GM12891 (cell line): ENCODE measurements around the gene INSIG2.

Experiments
- POLR2A ChIP-seq: IDR thresholded peaks from 2 replicates; pipeline ENCODE4 v1.6.1; 2011; ENCODE audit warnings: low read depth, low read length, control low read depth
- POLR2AphosphoS5 ChIP-seq: IDR thresholded peaks from 2 replicates; pipeline ENCODE4 v1.6.1; 2011; ENCODE audit warnings: low read depth, low read length, control low read depth

DNA sequence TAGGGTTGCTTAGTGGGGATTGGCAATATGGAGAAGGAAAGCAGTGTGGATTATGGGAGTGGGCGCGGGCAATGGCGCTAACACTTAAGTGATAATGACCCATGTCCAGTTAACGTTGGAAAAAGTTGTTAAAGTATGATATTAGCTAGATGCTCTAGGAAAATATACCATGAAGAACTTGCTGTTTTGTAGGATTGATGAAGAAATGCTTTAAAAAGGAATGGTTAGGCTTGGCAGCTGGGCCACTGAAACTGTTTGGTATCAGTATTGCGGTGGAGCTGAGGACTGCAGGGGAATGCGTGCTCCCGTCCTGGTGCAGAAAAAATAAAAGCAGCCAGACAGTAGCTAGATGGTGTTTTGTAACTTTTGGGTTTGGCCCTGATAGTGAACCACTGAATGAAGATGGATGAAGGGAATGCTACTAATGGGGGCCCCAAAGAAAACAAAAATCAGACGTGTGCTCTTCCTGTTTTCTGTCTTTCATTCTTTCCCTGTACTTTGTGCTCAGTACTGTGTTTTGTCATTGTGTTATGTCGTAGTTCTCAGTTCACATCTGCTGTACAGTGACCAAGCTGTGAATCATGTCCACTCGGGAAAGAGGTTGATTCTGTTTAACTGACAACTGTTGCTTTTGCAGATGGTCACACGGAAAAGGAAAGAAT, 999 bp downstream of the INSIG2 start:
- TF ChIP-seq POLR2A, result no peak
- no peak for TF ChIP-seq POLR2AphosphoS5
